Prostate gland (tissue), 2 donors: Measurements from ENCODE around the gene ATG2A.

ENCODE experiments used
- POLR2AphosphoS5 ChIP-seq: sonication (generic); formaldehyde crosslinking; IDR thresholded peaks from one replicate; pipeline ENCODE4 v1.6.1; 2017; ENCODE audit warnings: antibody characterized with exemption
- TF ChIP-seq, protein P1 (sequence below), 4 experiments: fragments of 200-600 bp in 2 of 4; fragments of 450-650 bp in 2 of 4; sonication (generic) in 2 of 4; IDR thresholded peaks; 1 replicate in 3 of 4; 2 replicates in 1 of 4; pipeline ENCODE4 v1.5.1; 2016 to 2019; ENCODE audit warnings: antibody characterized with exemption in 4 of 4, mild to moderate bottlenecking in 2 of 4, moderate library complexity in 2 of 4

- TF ChIP-seq, protein P1, sequence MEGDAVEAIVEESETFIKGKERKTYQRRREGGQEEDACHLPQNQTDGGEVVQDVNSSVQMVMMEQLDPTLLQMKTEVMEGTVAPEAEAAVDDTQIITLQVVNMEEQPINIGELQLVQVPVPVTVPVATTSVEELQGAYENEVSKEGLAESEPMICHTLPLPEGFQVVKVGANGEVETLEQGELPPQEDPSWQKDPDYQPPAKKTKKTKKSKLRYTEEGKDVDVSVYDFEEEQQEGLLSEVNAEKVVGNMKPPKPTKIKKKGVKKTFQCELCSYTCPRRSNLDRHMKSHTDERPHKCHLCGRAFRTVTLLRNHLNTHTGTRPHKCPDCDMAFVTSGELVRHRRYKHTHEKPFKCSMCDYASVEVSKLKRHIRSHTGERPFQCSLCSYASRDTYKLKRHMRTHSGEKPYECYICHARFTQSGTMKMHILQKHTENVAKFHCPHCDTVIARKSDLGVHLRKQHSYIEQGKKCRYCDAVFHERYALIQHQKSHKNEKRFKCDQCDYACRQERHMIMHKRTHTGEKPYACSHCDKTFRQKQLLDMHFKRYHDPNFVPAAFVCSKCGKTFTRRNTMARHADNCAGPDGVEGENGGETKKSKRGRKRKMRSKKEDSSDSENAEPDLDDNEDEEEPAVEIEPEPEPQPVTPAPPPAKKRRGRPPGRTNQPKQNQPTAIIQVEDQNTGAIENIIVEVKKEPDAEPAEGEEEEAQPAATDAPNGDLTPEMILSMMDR (IDR thresholded peaks at IDR 0.05): no peak
- no peak for TF ChIP-seq POLR2AphosphoS5
Observed at GRCh38 chr11:64875369-64876228, 41.4 kb downstream of the ATG2A start.
